ENCODE data around the gene ANKRD13C. TPM values are rescaled to one million over a fixed set of nuclear protein-coding genes. Genes with fewer than 3 reads are reported as not detected.
A peak's percentile ranks its signal among the peaks of the same experiment; 100 is the strongest.
"Not testable (repeated sequence)": the region's sequence is repeated elsewhere in the genome, so short reads cannot be mapped to it uniquely, and the experiment has no call there.

Gene ANKRD13C
- total RNA-seq, 1 experiment from 2014 or later: 48.8 TPM

- Histone ChIP-seq H3K9me3 (replicated peaks) (no peaks in the 10 kb centered on the region), H3K4me1 (replicated peaks) (no peaks in the 10 kb centered on the region), H3K27ac (no peak overlapping the region), H3K4me3 (no peak overlapping the region), H3K27me3 (replicated peaks) (no peaks in the 10 kb centered on the region), H3K36me3 (no peaks in the 10 kb centered on the region)
- no peak for DNase-seq (ENCODE audit: low read depth in 1 of 2, low spot score in 2 of 2)
Observed at GRCh38 chr1:70376196-70376595, 21.7 kb upstream of the ANKRD13C start.

GRCh38 chr1:70373580-70373979 is 19.1 kb upstream of the ANKRD13C start:
- H3K9me3 ChIP-seq (replicated peaks); H3K4me3 ChIP-seq; H3K27me3 ChIP-seq (replicated peaks); DNase-seq (ENCODE audit: low read depth in 1 of 2, low spot score in 2 of 2); H3K36me3 ChIP-seq; H3K27ac ChIP-seq; H3K4me1 ChIP-seq (replicated peaks): not testable (repeated sequence)

GRCh38 chr1:70372426-70372825 is 17.9 kb upstream of the ANKRD13C start:
- no peaks in the 10 kb centered on the region for H3K4me1 ChIP-seq (replicated peaks)

GRCh38 chr1:70371586-70371985 is 17.1 kb upstream of the ANKRD13C start:
- not testable (repeated sequence) for DNase-seq (ENCODE audit: low read depth in 1 of 2, low spot score in 2 of 2); H3K27me3 ChIP-seq (replicated peaks); H3K4me1 ChIP-seq (replicated peaks); H3K27ac ChIP-seq; H3K4me3 ChIP-seq; H3K9me3 ChIP-seq (replicated peaks); H3K36me3 ChIP-seq

More at GRCh38 chr1:70372426-70372825, 17.9 kb upstream of the ANKRD13C start:
- Histone ChIP-seq H3K36me3 (no peaks in the 10 kb centered on the region), H3K4me3 (no peak overlapping the region), H3K27me3 (replicated peaks) (no peaks in the 10 kb centered on the region), H3K9me3 (replicated peaks) (no peaks in the 10 kb centered on the region), H3K27ac (no peak overlapping the region)
- DNase-seq (ENCODE audit: low read depth in 1 of 2, low spot score in 2 of 2): no peak

- H3K4me3 ChIP-seq; DNase-seq (ENCODE audit: low read depth in 1 of 2, low spot score in 2 of 2): not testable (repeated sequence)
Observed at GRCh38 chr1:70367397-70367796, 12.9 kb upstream of the ANKRD13C start.

GRCh38 chr1:70366997-70367396 is 12.5 kb upstream of the ANKRD13C start:
- not testable (repeated sequence) for DNase-seq (ENCODE audit: low read depth in 1 of 2, low spot score in 2 of 2); H3K4me3 ChIP-seq

More at GRCh38 chr1:70367397-70367796, 12.9 kb upstream of the ANKRD13C start:
- not testable (repeated sequence) for H3K9me3 ChIP-seq (replicated peaks); H3K27me3 ChIP-seq (replicated peaks); H3K27ac ChIP-seq; H3K4me1 ChIP-seq (replicated peaks); H3K36me3 ChIP-seq

GRCh38 chr1:70366425-70366952 is 12.0 kb upstream of the ANKRD13C start:
- H3K27me3 ChIP-seq (replicated peaks); H3K4me3 ChIP-seq; H3K9me3 ChIP-seq (replicated peaks); DNase-seq (ENCODE audit: low read depth in 1 of 2, low spot score in 2 of 2); H3K4me1 ChIP-seq (replicated peaks); H3K27ac ChIP-seq; H3K36me3 ChIP-seq: not testable (repeated sequence)

More at GRCh38 chr1:70366997-70367396, 12.5 kb upstream of the ANKRD13C start:
- not testable (repeated sequence) for H3K36me3 ChIP-seq; H3K9me3 ChIP-seq (replicated peaks); H3K27me3 ChIP-seq (replicated peaks); H3K4me1 ChIP-seq (replicated peaks); H3K27ac ChIP-seq

- Histone ChIP-seq H3K36me3 (no peaks in the 10 kb centered on the region), H3K4me3 (no peak overlapping the region), H3K4me1 (replicated peaks) (no peaks in the 10 kb centered on the region; the same call in 1 of the 2 replicates), H3K27me3 (replicated peaks) (no peaks in the 10 kb centered on the region), H3K9me3 (replicated peaks) (no peaks in the 10 kb centered on the region), H3K27ac (no peak overlapping the region)
- DNase-seq (ENCODE audit: low read depth in 1 of 2, low spot score in 2 of 2): no peak
Observed at GRCh38 chr1:70364439-70364838, 9.9 kb upstream of the ANKRD13C start.

- Histone ChIP-seq H3K27me3 (replicated peaks) (no peaks in the 10 kb centered on the region), H3K4me1 (replicated peaks) (no peaks in the 10 kb centered on the region; the same call in 1 of the 2 replicates), H3K27ac (no peak overlapping the region), H3K4me3 (no peak overlapping the region), H3K36me3 (no peaks in the 10 kb centered on the region), H3K9me3 (replicated peaks) (no peaks in the 10 kb centered on the region)
- DNase-seq (ENCODE audit: low read depth in 1 of 2, low spot score in 2 of 2): no peak
Observed at GRCh38 chr1:70361727-70362398, 7.3 kb upstream of the ANKRD13C start.

GRCh38 chr1:70360321-70360720 is 5.8 kb upstream of the ANKRD13C start:
- no peak overlapping the region for H3K27ac ChIP-seq
- H3K36me3 ChIP-seq: no peaks in the 10 kb centered on the region
- no peak for DNase-seq (ENCODE audit: low read depth in 1 of 2, low spot score in 2 of 2)
- no peaks in the 10 kb centered on the region for H3K27me3 ChIP-seq (replicated peaks)
- H3K4me3 ChIP-seq: no peak overlapping the region
- no peaks in the 10 kb centered on the region for H3K9me3 ChIP-seq (replicated peaks)
- H3K4me1 ChIP-seq (replicated peaks): peaks cover 5% of the 10 kb centered on the region

- H3K27ac ChIP-seq: no peak overlapping the region
- H3K36me3 ChIP-seq: peaks cover 5% of the 10 kb centered on the region
- no peaks in the 10 kb centered on the region for H3K9me3 ChIP-seq (replicated peaks)
- H3K27me3 ChIP-seq (replicated peaks): no peaks in the 10 kb centered on the region
- H3K4me1 ChIP-seq (replicated peaks): peaks cover 10% of the 10 kb centered on the region
- H3K4me3 ChIP-seq: no peak overlapping the region
- no peak for DNase-seq (ENCODE audit: low read depth in 1 of 2, low spot score in 2 of 2)
Observed at GRCh38 chr1:70358921-70359564, 4.5 kb upstream of the ANKRD13C start.

GRCh38 chr1:70355920-70356319 is 1.4 kb upstream of the ANKRD13C start:
- Histone ChIP-seq H3K36me3 (peaks cover 31% of the 10 kb centered on the region), H3K4me3 (no peak overlapping the region), H3K27ac (no peak overlapping the region), H3K4me1 (replicated peaks) (peaks cover 17% of the 10 kb centered on the region), H3K9me3 (replicated peaks) (no peaks in the 10 kb centered on the region), H3K27me3 (replicated peaks) (no peaks in the 10 kb centered on the region)
- DNase-seq (ENCODE audit: low read depth in 1 of 2, low spot score in 2 of 2): no peak

- Histone ChIP-seq H3K9me3 (replicated peaks) (no peaks in the 10 kb centered on the region), H3K36me3 (peaks cover 39% of the 10 kb centered on the region), H3K4me3 (peak overlapping the region; percentile 90), H3K27ac (peak overlapping the region; percentile 97), H3K27me3 (replicated peaks) (no peaks in the 10 kb centered on the region), H3K4me1 (replicated peaks) (peaks cover 17% of the 10 kb centered on the region)
- DNase-seq (ENCODE audit: low read depth in 1 of 2, low spot score in 2 of 2): no peak
Observed at GRCh38 chr1:70355111-70355407, 537 bp upstream of the ANKRD13C start.

GRCh38 chr1:70353601-70354331 is 756 bp downstream of the ANKRD13C start:
- H3K27ac ChIP-seq: peak overlapping the region; percentile 97
- H3K4me3 ChIP-seq: peak overlapping the region; percentile 90
- H3K9me3 ChIP-seq (replicated peaks): no peaks in the 10 kb centered on the region
- DNase-seq (ENCODE audit: low read depth in 1 of 2, low spot score in 2 of 2): peak; percentile 88 to 89
- H3K27me3 ChIP-seq (replicated peaks): no peaks in the 10 kb centered on the region
- H3K4me1 ChIP-seq (replicated peaks): peaks cover 17% of the 10 kb centered on the region
- peaks cover 47% of the 10 kb centered on the region for H3K36me3 ChIP-seq

Data from SJSA1 (cell line).